K562 (cell line): ENCODE data around the gene C1orf21. TPM values are rescaled to one million over a fixed set of nuclear protein-coding genes. Genes with fewer than 3 reads are reported as not detected.

Source experiments
- ATAC-seq: fragments of 200-7000 bp; cut with Tn5 transposase; 3 replicates; pipeline ENCODE4 v1.9.1; 2020; ENCODE audit warnings: moderate library complexity
- BruUV-seq: library from RNA; stranded (reverse); fragments of 400-500 nt; replicated peaks from 2 replicates; lab custom pipeline; 2021; lab: Mats Ljungman, UMichigan
- CTCF ChIA-PET: fragments of 300-600 bp; formaldehyde crosslinking; extraction: SDS; loops from one replicate; lab custom pipeline; 2021; ENCODE audit warnings: low intra/inter-chr PET ratio; lab: Yijun Ruan, JAX
- POLR2A ChIA-PET: fragments of 300-600, 350-650 bp; sonication (Branson Sonifier 250); formaldehyde crosslinking; extraction: SDS; loops from one replicate; lab custom pipeline; 2021; ENCODE audit warnings: antibody characterized with exemption, inconsistent platforms; lab: Yijun Ruan, JAX
- DNase-seq, 4 experiments: peaks; one replicate each; pipeline versions ENCODE4 v3.0.0 to v3.0.0-alpha.2; 2011 to 2018; ENCODE audit warnings: low spot score in 3 of 4, mixed read lengths in 3 of 4; ENCODE audit errors: extremely low read depth in 1 of 4
- FAIRE-seq: peaks from 2 replicates; lab custom pipeline; 2011; peaks lifted over from hg19 to GRCh38; lab: Jason Lieb, UNC
- H2AFZ ChIP-seq: 2 replicates; pipeline ENCODE4 v1.6.0; 2011; ENCODE audit warnings: low read depth, low read length, control low read depth, inconsistent platforms
- H3K27ac ChIP-seq: fragments of 200-600 bp; 3 replicates; pipeline ENCODE4 v1.8.0; 2011; ENCODE audit warnings: low read depth, mild to moderate bottlenecking, control low read depth, inconsistent platforms, low read length, moderate library complexity, mixed read lengths; ENCODE audit errors: extremely low read depth
- H3K27me3 ChIP-seq, 2 experiments: fragments of 300-600 bp in 1 of 2; 2 replicates in 1 of 2; 3 replicates in 1 of 2; pipeline versions ENCODE4 v1.6.0 to v1.8.0; 2011; ENCODE audit warnings: inconsistent platforms in 2 of 2, low read length in 2 of 2, mild to moderate bottlenecking in 1 of 2, mixed read lengths in 1 of 2, moderate library complexity in 1 of 2; ENCODE audit not compliant: control insufficient read depth in 2 of 2, insufficient read depth in 2 of 2
- H3K36me3 ChIP-seq: fragments of 300-600 bp; 3 replicates; pipeline ENCODE4 v1.8.0; 2011; ENCODE audit warnings: mild to moderate bottlenecking, low read length, inconsistent platforms; ENCODE audit not compliant: control insufficient read depth, insufficient read depth
- H3K4me1 ChIP-seq, 2 experiments: fragments of 200-600 bp in 1 of 2; replicated peaks in 1 of 2; 2 replicates in 1 of 2; 3 replicates in 1 of 2; pipeline versions ENCODE4 v1.5.1 to v1.8.0; 2011; ENCODE audit warnings: inconsistent platforms in 2 of 2, low read length in 2 of 2, mild to moderate bottlenecking in 1 of 2, mixed read lengths in 1 of 2, moderate library complexity in 1 of 2; ENCODE audit not compliant: control insufficient read depth in 2 of 2, insufficient read depth in 2 of 2
- H3K4me2 ChIP-seq: 2 replicates; pipeline ENCODE4 v1.6.1; 2011; ENCODE audit warnings: low read length, control low read depth, inconsistent platforms, mixed read lengths; ENCODE audit not compliant: insufficient read depth
- H3K4me3 ChIP-seq: fragments of 200-600 bp; sonication (generic), shearing (Covaris generic); 2 replicates; pipeline ENCODE4 v1.5.1; 2016; ENCODE audit warnings: control low read depth, inconsistent platforms
- H3K79me2 ChIP-seq: fragments of 200-600 bp; 3 replicates; pipeline ENCODE4 v1.8.0; 2011; ENCODE audit warnings: low read length, inconsistent platforms; ENCODE audit not compliant: control insufficient read depth, insufficient read depth
- H3K9ac ChIP-seq, 2 experiments: 2 replicates each; pipeline versions ENCODE4 v1.6.0 to v1.6.1; 2011; ENCODE audit warnings: low read depth in 2 of 2, low read length in 2 of 2, control low read depth in 1 of 2, inconsistent platforms in 1 of 2, mild to moderate bottlenecking in 1 of 2, mixed read lengths in 1 of 2; ENCODE audit not compliant: insufficient read depth in 1 of 2
- H3K9me1 ChIP-seq: one replicate; pipeline ENCODE4 v1.6.0; 2011; ENCODE audit warnings: inconsistent platforms, mild to moderate bottlenecking, low read length, moderate library complexity; ENCODE audit not compliant: control insufficient read depth, insufficient read depth
- H3K9me3 ChIP-seq: replicated peaks from 2 replicates; pipeline ENCODE4 v1.5.1; 2011; ENCODE audit warnings: low read depth, low read length, inconsistent platforms; ENCODE audit not compliant: control insufficient read depth, insufficient read depth
- H4K20me1 ChIP-seq: replicated peaks from 2 replicates; pipeline ENCODE4 v1.6.1; 2011; ENCODE audit warnings: low read length, inconsistent platforms, mixed read lengths; ENCODE audit not compliant: control insufficient read depth, insufficient read depth
- CHD2 ChIP-seq: IDR thresholded peaks from 2 replicates; pipeline ENCODE4 v1.6.1; 2011; ENCODE audit warnings: low read depth, low read length
- NCOA4 ChIP-seq: fragments of 450-650 bp; IDR thresholded peaks from 2 replicates; pipeline ENCODE4 v1.6.1; 2018; ENCODE audit warnings: mild to moderate bottlenecking; ENCODE audit not compliant: partially characterized antibody
- SIX5 ChIP-seq, 2 experiments: IDR thresholded peaks; 2 replicates each; pipeline ENCODE4 v1.6.1; 2011; ENCODE audit warnings: low read length in 2 of 2, borderline replicate concordance in 1 of 2, low read depth in 1 of 2, mild to moderate bottlenecking in 1 of 2, moderate library complexity in 1 of 2; ENCODE audit not compliant: insufficient read depth in 1 of 2
- SNIP1 ChIP-seq: fragments of 450-650 bp; IDR thresholded peaks from 2 replicates; pipeline ENCODE4 v1.7.1; 2017; ENCODE audit warnings: low read depth, mild to moderate bottlenecking
- SREBF1 ChIP-seq: fragments of 150-350 bp; IDR thresholded peaks from 2 replicates; pipeline ENCODE4 v1.6.1; 2014; ENCODE audit warnings: antibody characterized with exemption, low read depth, low read length, borderline replicate concordance
- ZC3H4 ChIP-seq: sonication (generic); formaldehyde crosslinking; IDR thresholded peaks from 2 replicates; pipeline ENCODE4 v1.9.0; 2021; ENCODE audit warnings: missing genetic modification reagents, borderline replicate concordance
- ZNF12 ChIP-seq: sonication (generic); formaldehyde crosslinking; IDR thresholded peaks from 2 replicates; pipeline ENCODE4 v1.4.0; 2020; ENCODE audit warnings: mild to moderate bottlenecking, missing genetic modification reagents
- ZNF316 ChIP-seq: fragments of 450-650 bp; IDR thresholded peaks from 2 replicates; pipeline ENCODE4 v1.6.1; 2016
- WGBS: fragments of 100-300 bp; shearing (Covaris generic); methylation state at CpG from one replicate; pipeline ENCODE4 v1.1.6; 2016; ENCODE audit warnings: low coverage, mixed read lengths; ENCODE audit not compliant: insufficient coverage; ENCODE audit errors: missing lambda C conversion rate; 5-methylcytosine and 5-hydroxymethylcytosine counted together
- in situ Hi-C: fragments of 300-500 bp; cut with MboI; formaldehyde crosslinking; loops from 4 replicates; pipeline ENCODE4 v1.15.0; 2018; ENCODE audit warnings: inconsistent platforms, mixed read lengths
- intact Hi-C: fragments of 100-400 bp; cut with micrococcal nuclease; formaldehyde crosslinking; loops from 2 replicates; pipeline ENCODE4 v1.14.2; 2022
- polyA plus RNA-seq, 8 experiments: library from polyadenylated mRNA; depleted of rRNA in 4 of 8; stranded (reverse) in 5 of 8; unstranded in 3 of 8; fragments of >200 nt; fragmentation: Nextera tagmentation in 2 of 8; fragmentation: Illumina TruSeq in 1 of 8; extraction: Ambion mirVana in 2 of 8; extraction: Trizol in 1 of 8; gene quantifications; 2 replicates each; pipeline versions ENCODE4 v1.2.1 to v1.2.3, GENCODE V29; 2011 to 2014; ENCODE audit warnings: inconsistent platforms in 1 of 8, missing spikeins in 1 of 8
- total RNA-seq, 7 experiments: library from RNA; depleted of rRNA in 6 of 7; stranded (reverse); fragments of >200 nt in 6 of 7; fragmentation: Illumina TruSeq in 2 of 7; extraction: Trizol in 2 of 7; gene quantifications; 2 replicates each; pipeline versions ENCODE4 v1.2.1 to v1.2.3, GENCODE V29; 2011 to 2021; ENCODE audit warnings: low replicate concordance in 1 of 7
- TF ChIP-seq, protein P1 (sequence below): fragments of 450-650 bp; formaldehyde crosslinking; IDR thresholded peaks from 2 replicates; pipeline ENCODE4 v1.4.0; 2022; ENCODE audit warnings: missing genetic modification characterization
- TF ChIP-seq, protein P2 (sequence below): fragments of 250-450 bp; sonication (Bioruptor Pico); IDR thresholded peaks from 2 replicates; pipeline ENCODE4 v1.8.0; 2022; ENCODE audit warnings: moderate library complexity, mild to moderate bottlenecking, inconsistent platforms
- TF ChIP-seq, protein P3 (sequence below): sonication (generic); formaldehyde crosslinking; IDR thresholded peaks from 2 replicates; pipeline ENCODE4 v1.8.0; 2022; ENCODE audit warnings: mild to moderate bottlenecking, missing genetic modification reagents
- TF ChIP-seq, protein P4 (sequence below): fragments of 250-450 bp; sonication (Bioruptor Pico); IDR thresholded peaks from 2 replicates; pipeline ENCODE4 v1.4.0; 2020

C1orf21 gene
- total and polyA plus RNA-seq, 9 of the 15 experiments (the other 6 are each of a cell fraction or from before 2014, with no cell fraction given): under 0.01 to 0.31 (median 0.07) TPM

DNA sequence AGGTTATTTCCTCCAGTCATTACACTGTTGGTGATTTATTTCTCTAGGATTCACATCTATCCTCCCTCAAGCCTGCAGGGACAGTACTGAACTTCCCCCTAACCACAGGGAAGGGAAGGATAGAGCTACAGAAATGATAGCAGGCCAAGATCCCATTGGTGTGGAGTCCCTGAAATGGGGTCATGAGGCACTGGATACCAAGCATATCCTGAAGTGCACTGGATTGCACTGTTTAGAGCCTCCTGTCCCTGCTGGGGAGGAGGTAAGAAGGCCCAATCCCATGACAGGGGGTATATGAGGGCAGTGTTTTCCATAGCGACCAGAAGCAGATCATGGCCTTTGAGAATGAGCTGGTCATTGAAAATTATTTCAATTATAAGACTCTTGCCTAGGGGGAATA lies 56.8 kb downstream of the C1orf21 start:
- POLR2A ChIA-PET: no interaction called here
- Histone ChIP-seq H4K20me1 (no peaks in the 10 kb centered on the region), H3K36me3 (no peaks in the 10 kb centered on the region), H3K9me1 (no peaks in the 10 kb centered on the region), H3K4me3 (no peak overlapping the region), H3K9ac (no peak overlapping the region), H3K27ac (no peak overlapping the region), H3K9me3 (no peaks in the 10 kb centered on the region), H3K79me2 (no peaks in the 10 kb centered on the region), H3K4me1 (no peaks in the 10 kb centered on the region), H3K4me2 (no peak overlapping the region), H2AFZ (no peak overlapping the region), H3K27me3 (no peaks in the 10 kb centered on the region)
- CTCF ChIA-PET: no interaction called here
- intact Hi-C loops (no loop called here), in situ Hi-C loops (no loop called here)
- no peak for DNase-seq
- no TSS peak for BruUV-seq
- ATAC-seq: no peak
- FAIRE-seq: no peak
- TF ChIP-seq, protein P1, sequence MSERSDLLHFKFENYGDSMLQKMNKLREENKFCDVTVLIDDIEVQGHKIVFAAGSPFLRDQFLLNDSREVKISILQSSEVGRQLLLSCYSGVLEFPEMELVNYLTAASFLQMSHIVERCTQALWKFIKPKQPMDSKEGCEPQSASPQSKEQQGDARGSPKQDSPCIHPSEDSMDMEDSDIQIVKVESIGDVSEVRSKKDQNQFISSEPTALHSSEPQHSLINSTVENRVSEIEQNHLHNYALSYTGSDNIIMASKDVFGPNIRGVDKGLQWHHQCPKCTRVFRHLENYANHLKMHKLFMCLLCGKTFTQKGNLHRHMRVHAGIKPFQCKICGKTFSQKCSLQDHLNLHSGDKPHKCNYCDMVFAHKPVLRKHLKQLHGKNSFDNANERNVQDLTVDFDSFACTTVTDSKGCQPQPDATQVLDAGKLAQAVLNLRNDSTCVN (CRISPR knock-in tag): no peak
- TF ChIP-seq ZC3H4 (CRISPR knock-in tag): no peak
- TF ChIP-seq, protein P2, sequence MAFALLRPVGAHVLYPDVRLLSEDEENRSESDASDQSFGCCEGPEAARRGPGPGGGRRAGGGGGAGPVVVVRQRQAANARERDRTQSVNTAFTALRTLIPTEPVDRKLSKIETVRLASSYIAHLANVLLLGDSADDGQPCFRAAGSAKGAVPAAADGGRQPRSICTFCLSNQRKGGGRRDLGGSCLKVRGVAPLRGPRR (CRISPR knock-in tag): no peak
- no peak for TF ChIP-seq CHD2
- no peak for TF ChIP-seq SNIP1
- no peak for TF ChIP-seq SIX5 (IDR thresholded peaks at IDR 0.05; ENCODE audit: borderline replicate concordance in 1 of 2, insufficient read depth in 1 of 2, low read depth in 1 of 2, low read length in 2 of 2)
- TF ChIP-seq, protein P3, sequence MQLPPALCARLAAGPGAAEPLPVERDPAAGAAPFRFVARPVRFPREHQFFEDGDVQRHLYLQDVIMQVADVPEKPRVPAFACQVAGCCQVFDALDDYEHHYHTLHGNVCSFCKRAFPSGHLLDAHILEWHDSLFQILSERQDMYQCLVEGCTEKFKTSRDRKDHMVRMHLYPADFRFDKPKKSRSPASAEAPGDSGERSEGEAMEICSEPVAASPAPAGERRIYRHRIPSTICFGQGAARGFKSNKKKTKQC (CRISPR knock-in tag): no peak
- no peak for TF ChIP-seq NCOA4
- TF ChIP-seq SREBF1: no peak
- TF ChIP-seq ZNF316: no peak
- TF ChIP-seq, protein P4, sequence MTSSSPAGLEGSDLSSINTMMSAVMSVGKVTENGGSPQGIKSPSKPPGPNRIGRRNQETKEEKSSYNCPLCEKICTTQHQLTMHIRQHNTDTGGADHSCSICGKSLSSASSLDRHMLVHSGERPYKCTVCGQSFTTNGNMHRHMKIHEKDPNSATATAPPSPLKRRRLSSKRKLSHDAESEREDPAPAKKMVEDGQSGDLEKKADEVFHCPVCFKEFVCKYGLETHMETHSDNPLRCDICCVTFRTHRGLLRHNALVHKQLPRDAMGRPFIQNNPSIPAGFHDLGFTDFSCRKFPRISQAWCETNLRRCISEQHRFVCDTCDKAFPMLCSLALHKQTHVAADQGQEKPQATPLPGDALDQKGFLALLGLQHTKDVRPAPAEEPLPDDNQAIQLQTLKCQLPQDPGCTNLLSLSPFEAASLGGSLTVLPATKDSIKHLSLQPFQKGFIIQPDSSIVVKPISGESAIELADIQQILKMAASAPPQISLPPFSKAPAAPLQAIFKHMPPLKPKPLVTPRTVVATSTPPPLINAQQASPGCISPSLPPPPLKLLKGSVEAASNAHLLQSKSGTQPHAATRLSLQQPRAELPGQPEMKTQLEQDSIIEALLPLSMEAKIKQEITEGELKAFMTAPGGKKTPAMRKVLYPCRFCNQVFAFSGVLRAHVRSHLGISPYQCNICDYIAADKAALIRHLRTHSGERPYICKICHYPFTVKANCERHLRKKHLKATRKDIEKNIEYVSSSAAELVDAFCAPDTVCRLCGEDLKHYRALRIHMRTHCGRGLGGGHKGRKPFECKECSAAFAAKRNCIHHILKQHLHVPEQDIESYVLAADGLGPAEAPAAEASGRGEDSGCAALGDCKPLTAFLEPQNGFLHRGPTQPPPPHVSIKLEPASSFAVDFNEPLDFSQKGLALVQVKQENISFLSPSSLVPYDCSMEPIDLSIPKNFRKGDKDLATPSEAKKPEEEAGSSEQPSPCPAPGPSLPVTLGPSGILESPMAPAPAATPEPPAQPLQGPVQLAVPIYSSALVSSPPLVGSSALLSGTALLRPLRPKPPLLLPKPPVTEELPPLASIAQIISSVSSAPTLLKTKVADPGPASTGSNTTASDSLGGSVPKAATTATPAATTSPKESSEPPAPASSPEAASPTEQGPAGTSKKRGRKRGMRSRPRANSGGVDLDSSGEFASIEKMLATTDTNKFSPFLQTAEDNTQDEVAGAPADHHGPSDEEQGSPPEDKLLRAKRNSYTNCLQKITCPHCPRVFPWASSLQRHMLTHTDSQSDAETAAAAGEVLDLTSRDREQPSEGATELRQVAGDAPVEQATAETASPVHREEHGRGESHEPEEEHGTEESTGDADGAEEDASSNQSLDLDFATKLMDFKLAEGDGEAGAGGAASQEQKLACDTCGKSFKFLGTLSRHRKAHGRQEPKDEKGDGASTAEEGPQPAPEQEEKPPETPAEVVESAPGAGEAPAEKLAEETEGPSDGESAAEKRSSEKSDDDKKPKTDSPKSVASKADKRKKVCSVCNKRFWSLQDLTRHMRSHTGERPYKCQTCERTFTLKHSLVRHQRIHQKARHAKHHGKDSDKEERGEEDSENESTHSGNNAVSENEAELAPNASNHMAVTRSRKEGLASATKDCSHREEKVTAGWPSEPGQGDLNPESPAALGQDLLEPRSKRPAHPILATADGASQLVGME: no peak
- no peak for TF ChIP-seq ZNF12 (CRISPR knock-in tag)
- WGBS: 5% methylated on average over 1 of the region's 1 CpG
